OCI-LY3 (cell line): ENCODE measurements around the gene PRDX6.

Experiments used
- H2AFZ ChIP-seq: fragments of 200-600, 300-600 bp; shearing (Covaris generic); 2 replicates; pipeline ENCODE4 v1.6.0; 2014; ENCODE audit warnings: antibody characterized with exemption, low read depth, low read length
- H3K27ac ChIP-seq: fragments of 200-600, 300-600 bp; sonication (generic); 2 replicates; pipeline ENCODE4 v1.5.1; 2014; ENCODE audit warnings: mild to moderate bottlenecking, low read length, moderate library complexity, mixed read lengths
- H3K27me3 ChIP-seq: fragments of 200-600, 300-600 bp; sonication (generic); 2 replicates; pipeline ENCODE4 v1.6.1; 2014; ENCODE audit warnings: low read depth, low read length, mixed read lengths
- H3K36me3 ChIP-seq: fragments of 200-600, 300-600 bp; sonication (generic); replicated peaks from 2 replicates; pipeline ENCODE3; 2014; ENCODE audit warnings: low read depth, low read length, mixed read lengths
- H3K4me1 ChIP-seq: fragments of 300-600, 200-600 bp; sonication (generic); 2 replicates; pipeline ENCODE4 v1.6.1; 2014; ENCODE audit warnings: low read length, mixed read lengths
- H3K4me2 ChIP-seq: fragments of 200-600, 300-600 bp; sonication (generic); 2 replicates; pipeline ENCODE4 v1.6.1; 2014; ENCODE audit warnings: low read length, mixed read lengths
- H3K4me3 ChIP-seq: fragments of 300-600, 200-600 bp; sonication (generic); 2 replicates; pipeline ENCODE4 v1.5.1; 2014; ENCODE audit warnings: antibody characterized with exemption, mild to moderate bottlenecking, low read length, moderate library complexity
- H3K79me2 ChIP-seq: fragments of 300-600, 200-600 bp; shearing (Covaris generic); 2 replicates; pipeline ENCODE4 v1.6.1; 2014; ENCODE audit warnings: mild to moderate bottlenecking, low read length, mixed read lengths
- H3K9ac ChIP-seq: fragments of 300-600, 200-600 bp; shearing (Covaris generic); 2 replicates; pipeline ENCODE4 v1.6.0; 2014; ENCODE audit warnings: mild to moderate bottlenecking, low read length, moderate library complexity
- H3K9me3 ChIP-seq: fragments of 200-600, 300-600 bp; shearing (Covaris generic); 2 replicates; pipeline ENCODE4 v1.6.1; 2014; ENCODE audit warnings: low read length, mixed read lengths; ENCODE audit not compliant: insufficient read depth
- H4K20me1 ChIP-seq: fragments of 200-600, 300-600 bp; sonication (generic); 2 replicates; pipeline ENCODE4 v1.6.1; 2016; ENCODE audit warnings: low read length, mixed read lengths; ENCODE audit not compliant: insufficient read depth
- EZH2phosphoT487 ChIP-seq: fragments of 200-600 bp; shearing (Covaris generic); IDR thresholded peaks from 2 replicates; pipeline ENCODE4 v1.6.1; 2018; ENCODE audit warnings: antibody characterized with exemption, mixed run types, low read depth
- TF ChIP-seq, protein P1 (sequence below): fragments of 200-600, 300-600 bp; sonication (generic); IDR thresholded peaks from 2 replicates; pipeline ENCODE4 v1.5.1; 2014; ENCODE audit warnings: antibody characterized with exemption, low read length, low read depth

Gene PRDX6

DNA sequence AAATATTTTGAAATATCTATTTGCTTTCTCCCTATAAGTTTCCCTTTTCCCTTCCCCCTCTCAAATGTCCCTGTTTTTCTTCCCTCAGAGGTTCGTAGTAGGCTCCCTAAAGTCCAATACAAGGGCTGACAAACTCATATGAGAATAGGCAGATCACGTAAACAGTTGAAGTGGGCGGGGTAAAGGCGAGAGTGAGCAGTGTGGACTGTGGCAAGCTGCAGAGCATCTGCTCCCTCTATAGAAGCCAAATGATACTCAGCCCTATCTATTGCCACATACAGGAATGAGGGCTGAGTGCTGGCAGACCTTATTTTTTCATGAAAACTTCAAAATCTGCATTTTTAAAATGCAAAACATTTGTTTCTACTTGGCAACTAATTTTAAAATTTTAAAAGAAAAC lies 26.3 kb downstream of the PRDX6 start:
- H2AFZ ChIP-seq = peak overlapping the region; percentile 77

DNA sequence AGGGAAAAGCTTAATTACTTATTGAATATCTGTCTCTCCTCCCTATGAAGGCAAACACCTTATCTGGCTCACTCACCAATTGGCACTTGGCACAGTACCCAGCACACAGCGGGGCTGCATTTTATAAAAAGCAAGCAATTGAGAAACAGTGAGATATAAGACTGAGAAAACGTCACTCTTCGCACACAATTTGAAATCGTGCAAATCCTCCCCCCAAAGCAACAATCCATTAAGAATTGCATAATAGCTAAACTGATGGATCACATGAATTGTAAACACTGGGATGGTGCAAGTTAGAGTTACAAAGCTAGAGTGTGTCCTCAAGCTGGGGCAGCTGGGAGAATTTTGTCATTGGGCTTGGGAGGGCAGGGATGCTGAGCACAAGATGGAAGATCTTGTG lies 27.1 kb downstream of the PRDX6 start:
- TF ChIP-seq, protein P1, sequence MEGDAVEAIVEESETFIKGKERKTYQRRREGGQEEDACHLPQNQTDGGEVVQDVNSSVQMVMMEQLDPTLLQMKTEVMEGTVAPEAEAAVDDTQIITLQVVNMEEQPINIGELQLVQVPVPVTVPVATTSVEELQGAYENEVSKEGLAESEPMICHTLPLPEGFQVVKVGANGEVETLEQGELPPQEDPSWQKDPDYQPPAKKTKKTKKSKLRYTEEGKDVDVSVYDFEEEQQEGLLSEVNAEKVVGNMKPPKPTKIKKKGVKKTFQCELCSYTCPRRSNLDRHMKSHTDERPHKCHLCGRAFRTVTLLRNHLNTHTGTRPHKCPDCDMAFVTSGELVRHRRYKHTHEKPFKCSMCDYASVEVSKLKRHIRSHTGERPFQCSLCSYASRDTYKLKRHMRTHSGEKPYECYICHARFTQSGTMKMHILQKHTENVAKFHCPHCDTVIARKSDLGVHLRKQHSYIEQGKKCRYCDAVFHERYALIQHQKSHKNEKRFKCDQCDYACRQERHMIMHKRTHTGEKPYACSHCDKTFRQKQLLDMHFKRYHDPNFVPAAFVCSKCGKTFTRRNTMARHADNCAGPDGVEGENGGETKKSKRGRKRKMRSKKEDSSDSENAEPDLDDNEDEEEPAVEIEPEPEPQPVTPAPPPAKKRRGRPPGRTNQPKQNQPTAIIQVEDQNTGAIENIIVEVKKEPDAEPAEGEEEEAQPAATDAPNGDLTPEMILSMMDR = no peak
- TF ChIP-seq EZH2phosphoT487 = no peak
- H3K4me1 ChIP-seq = peaks cover 5% of the 10 kb centered on the region
- H3K9ac ChIP-seq = no peak overlapping the region
- H3K79me2 ChIP-seq = no peaks in the 10 kb centered on the region
- H2AFZ ChIP-seq = no peak overlapping the region
- H3K4me3 ChIP-seq = no peak overlapping the region
- no peaks in the 10 kb centered on the region for H3K27me3 ChIP-seq
- no peak overlapping the region for H3K4me2 ChIP-seq
- H3K9me3 ChIP-seq = no peaks in the 10 kb centered on the region
- H3K27ac ChIP-seq = no peak overlapping the region
- H3K36me3 ChIP-seq = no peaks in the 10 kb centered on the region
- H4K20me1 ChIP-seq = no peaks in the 10 kb centered on the region

More for the DNA sequence above, 26.3 kb downstream of the PRDX6 start:
- Histone ChIP-seq H3K27me3 (no peaks in the 10 kb centered on the region), H3K9me3 (no peaks in the 10 kb centered on the region), H3K36me3 (no peaks in the 10 kb centered on the region), H3K4me3 (no peak overlapping the region), H3K79me2 (no peaks in the 10 kb centered on the region), H3K4me2 (peak overlapping the region; percentile 37), H4K20me1 (no peaks in the 10 kb centered on the region), H3K4me1 (peaks cover 5% of the 10 kb centered on the region), H3K27ac (no peak overlapping the region), H3K9ac (no peak overlapping the region)
- TF ChIP-seq, protein P1 = no peak
- no peak for TF ChIP-seq EZH2phosphoT487

DNA sequence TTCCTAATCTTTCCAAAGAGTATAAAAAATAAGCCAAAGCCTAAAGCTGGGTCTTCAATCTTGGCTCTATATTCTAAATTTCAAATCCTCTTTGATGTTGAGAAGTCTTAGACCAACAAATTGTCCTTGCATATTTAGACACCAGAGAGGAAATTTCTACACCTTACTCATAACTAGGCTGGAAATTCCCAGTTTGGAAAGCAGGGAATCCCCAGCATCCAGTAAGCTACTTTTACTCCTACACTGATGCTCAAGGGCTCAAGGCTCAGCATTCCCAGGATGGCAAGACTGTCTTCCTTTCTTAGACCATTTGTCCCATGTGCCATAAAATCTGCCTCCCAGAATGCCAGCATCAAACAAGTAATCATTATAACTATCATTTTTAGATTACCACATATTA lies 28.3 kb downstream of the PRDX6 start:
- Histone ChIP-seq H4K20me1 (no peaks in the 10 kb centered on the region), H3K79me2 (no peaks in the 10 kb centered on the region), H3K9ac (no peak overlapping the region), H3K27me3 (no peaks in the 10 kb centered on the region), H3K4me2 (no peak overlapping the region), H3K27ac (no peak overlapping the region), H3K36me3 (no peaks in the 10 kb centered on the region), H2AFZ (no peak overlapping the region), H3K9me3 (no peaks in the 10 kb centered on the region), H3K4me1 (peaks cover 5% of the 10 kb centered on the region), H3K4me3 (no peak overlapping the region)
- TF ChIP-seq, protein P1 = no peak
- TF ChIP-seq EZH2phosphoT487 = no peak

DNA sequence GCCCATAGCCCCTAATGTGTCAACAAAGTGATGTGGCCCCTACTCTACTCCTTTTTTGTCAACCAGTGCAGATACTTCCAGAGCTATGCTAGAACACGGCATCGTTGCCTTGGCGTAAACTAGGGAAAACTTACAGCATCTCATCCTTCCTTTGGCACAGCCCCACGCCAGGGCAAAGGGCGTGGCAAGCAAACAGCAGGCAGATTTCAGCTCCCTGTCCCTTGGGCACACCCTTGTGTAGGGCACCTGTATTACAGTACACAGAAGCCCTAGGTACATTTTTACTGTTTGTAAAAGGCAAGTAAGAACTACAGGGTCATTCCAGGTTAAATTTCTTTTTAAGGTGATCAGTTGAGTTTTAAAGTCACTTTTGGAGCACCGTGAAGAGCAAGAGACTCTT lies 29.3 kb downstream of the PRDX6 start:
- no peak overlapping the region for H3K4me3 ChIP-seq
- no peak overlapping the region for H3K9ac ChIP-seq
- no peak overlapping the region for H2AFZ ChIP-seq
- no peaks in the 10 kb centered on the region for H3K9me3 ChIP-seq
- H3K27me3 ChIP-seq = no peaks in the 10 kb centered on the region
- H3K4me1 ChIP-seq = peaks cover 5% of the 10 kb centered on the region
- H3K27ac ChIP-seq = no peak overlapping the region
- TF ChIP-seq, protein P1 = peak; percentile 39
- TF ChIP-seq EZH2phosphoT487 = no peak
- H3K79me2 ChIP-seq = no peaks in the 10 kb centered on the region
- no peaks in the 10 kb centered on the region for H3K36me3 ChIP-seq
- H4K20me1 ChIP-seq = no peaks in the 10 kb centered on the region
- H3K4me2 ChIP-seq = no peak overlapping the region
